MCF 10A (cell line): Measurements from ENCODE around the gene GORASP1. TPM values are rescaled to one million over a fixed set of nuclear protein-coding genes. Genes with fewer than 3 reads are reported as not detected.

Experiments used
- BruUV-seq: library from RNA; stranded (reverse); fragments of 400-500 nt; replicated peaks from 2 replicates; lab custom pipeline; 2021; lab: Mats Ljungman, UMichigan
- CTCF ChIA-PET: fragments of 300-600 bp; sonication (Branson Sonifier 250); formaldehyde crosslinking; extraction: SDS; loops from one replicate; lab custom pipeline; 2021; ENCODE audit warnings: antibody characterized with exemption, inconsistent platforms; lab: Yijun Ruan, JAX
- POLR2A ChIA-PET: fragments of 300-600, 350-650 bp; sonication (Branson Sonifier 250); formaldehyde crosslinking; extraction: SDS; loops from one replicate; lab custom pipeline; 2020; ENCODE audit warnings: antibody characterized with exemption, inconsistent platforms; lab: Yijun Ruan, JAX
- DNase-seq: peaks from one replicate; pipeline ENCODE4 v3.0.0-alpha.2; 2018; ENCODE audit not compliant: unreplicated experiment
- H3K27ac Mint-ChIP-seq: one replicate; pipeline ENCODE4 v1.8.0; 2022; ENCODE audit warnings: mild to moderate bottlenecking, low read depth, mixed read lengths; ENCODE audit not compliant: unreplicated experiment
- H3K27me3 Mint-ChIP-seq: one replicate; pipeline ENCODE4 v1.8.0; 2022; ENCODE audit warnings: mixed read lengths; ENCODE audit not compliant: insufficient read depth, unreplicated experiment
- H3K36me3 Mint-ChIP-seq: one replicate; pipeline ENCODE4 v1.8.0; 2022; ENCODE audit warnings: mild to moderate bottlenecking, moderate library complexity, mixed read lengths; ENCODE audit not compliant: insufficient read depth, unreplicated experiment
- H3K4me1 Mint-ChIP-seq: one replicate; pipeline ENCODE4 v1.8.0; 2022; ENCODE audit warnings: mixed read lengths; ENCODE audit not compliant: insufficient read depth, unreplicated experiment
- H3K4me3 Mint-ChIP-seq: one replicate; pipeline ENCODE4 v1.8.0; 2022; ENCODE audit warnings: mild to moderate bottlenecking, moderate library complexity, mixed read lengths; ENCODE audit not compliant: unreplicated experiment
- H3K9me3 Mint-ChIP-seq: one replicate; pipeline ENCODE4 v1.8.0; 2022; ENCODE audit warnings: mixed read lengths; ENCODE audit not compliant: unreplicated experiment
- intact Hi-C: fragments of 100-400 bp; cut with micrococcal nuclease; formaldehyde crosslinking; loops from 2 replicates; pipeline ENCODE4 v1.14.1; 2022
- total RNA-seq: library from RNA; stranded (reverse); gene quantifications from 2 replicates; pipeline ENCODE4 v1.2.3, GENCODE V29; 2022
- TF ChIP-seq, protein P1 (sequence below): fragments of 200-600 bp; IDR thresholded peaks from one replicate; pipeline ENCODE4 v1.8.0; 2022; ENCODE audit warnings: antibody characterized with exemption, mild to moderate bottlenecking; ENCODE audit not compliant: unreplicated experiment

The GORASP1 gene
- total RNA-seq, 1 experiment from 2014 or later = 34.4 TPM

GRCh38 chr3:39103791-39104552 is 3.5 kb downstream of the GORASP1 start:
- no TSS peak for BruUV-seq
- ChIA-PET CTCF (interaction anchor here (0.6 to 5.9 kb wide), 7 partner anchors 12 to 187 kb away, joined by 3 to 39 read pairs (median 4); no protein-coding TSS in a partner anchor), POLR2A (interaction anchor here (0.6 to 0.7 kb wide), 2 partner anchors 104 to 184 kb away, joined by 3 read pairs; no protein-coding TSS in a partner anchor)
- no peaks in the 10 kb centered on the region for H3K9me3 Mint-ChIP-seq
- H3K4me3 Mint-ChIP-seq = no peak overlapping the region
- peaks cover 37% of the 10 kb centered on the region for H3K4me1 Mint-ChIP-seq
- TF ChIP-seq, protein P1, sequence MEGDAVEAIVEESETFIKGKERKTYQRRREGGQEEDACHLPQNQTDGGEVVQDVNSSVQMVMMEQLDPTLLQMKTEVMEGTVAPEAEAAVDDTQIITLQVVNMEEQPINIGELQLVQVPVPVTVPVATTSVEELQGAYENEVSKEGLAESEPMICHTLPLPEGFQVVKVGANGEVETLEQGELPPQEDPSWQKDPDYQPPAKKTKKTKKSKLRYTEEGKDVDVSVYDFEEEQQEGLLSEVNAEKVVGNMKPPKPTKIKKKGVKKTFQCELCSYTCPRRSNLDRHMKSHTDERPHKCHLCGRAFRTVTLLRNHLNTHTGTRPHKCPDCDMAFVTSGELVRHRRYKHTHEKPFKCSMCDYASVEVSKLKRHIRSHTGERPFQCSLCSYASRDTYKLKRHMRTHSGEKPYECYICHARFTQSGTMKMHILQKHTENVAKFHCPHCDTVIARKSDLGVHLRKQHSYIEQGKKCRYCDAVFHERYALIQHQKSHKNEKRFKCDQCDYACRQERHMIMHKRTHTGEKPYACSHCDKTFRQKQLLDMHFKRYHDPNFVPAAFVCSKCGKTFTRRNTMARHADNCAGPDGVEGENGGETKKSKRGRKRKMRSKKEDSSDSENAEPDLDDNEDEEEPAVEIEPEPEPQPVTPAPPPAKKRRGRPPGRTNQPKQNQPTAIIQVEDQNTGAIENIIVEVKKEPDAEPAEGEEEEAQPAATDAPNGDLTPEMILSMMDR = no peak
- H3K36me3 Mint-ChIP-seq = peaks cover 4% of the 10 kb centered on the region
- DNase-seq = no peak
- intact Hi-C loops = no loop called here
- H3K27me3 Mint-ChIP-seq = no peaks in the 10 kb centered on the region
- no peak overlapping the region for H3K27ac Mint-ChIP-seq

DNA sequence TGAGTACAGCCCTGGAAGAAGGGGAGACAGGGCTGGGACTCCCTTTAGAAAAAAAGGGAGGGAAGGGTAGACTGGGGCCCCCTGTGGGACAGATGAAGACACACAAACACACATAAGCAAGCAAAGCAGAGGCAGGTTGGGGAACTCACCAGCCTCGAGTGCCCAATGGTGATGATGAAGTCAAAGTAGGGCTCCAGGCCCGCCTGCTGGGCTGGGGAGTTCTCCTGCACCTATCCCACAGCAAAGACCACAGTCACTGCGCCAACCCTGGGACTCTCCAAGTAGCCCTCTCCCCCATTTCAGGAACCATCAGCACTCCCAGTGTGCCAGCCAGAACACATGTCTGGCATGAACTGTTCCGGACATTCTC is 4.1 kb downstream of the GORASP1 start:
- Mint-ChIP-seq H3K27me3 (no peaks in the 10 kb centered on the region), H3K4me3 (no peak overlapping the region), H3K4me1 (peaks cover 36% of the 10 kb centered on the region), H3K9me3 (no peaks in the 10 kb centered on the region), H3K27ac (no peak overlapping the region), H3K36me3 (peaks cover 11% of the 10 kb centered on the region)
- DNase-seq = no peak
- CTCF ChIA-PET = interaction anchor here (2.2 kb wide), 1 partner anchor 185 kb away, joined by 9 read pairs; no protein-coding TSS in a partner anchor
- intact Hi-C loops = no loop called here
- POLR2A ChIA-PET = interaction anchor here (0.7 kb wide), 1 partner anchor 105 kb away, joined by 3 read pairs; no protein-coding TSS in a partner anchor
- no TSS peak for BruUV-seq
- TF ChIP-seq, protein P1 = no peak

DNA sequence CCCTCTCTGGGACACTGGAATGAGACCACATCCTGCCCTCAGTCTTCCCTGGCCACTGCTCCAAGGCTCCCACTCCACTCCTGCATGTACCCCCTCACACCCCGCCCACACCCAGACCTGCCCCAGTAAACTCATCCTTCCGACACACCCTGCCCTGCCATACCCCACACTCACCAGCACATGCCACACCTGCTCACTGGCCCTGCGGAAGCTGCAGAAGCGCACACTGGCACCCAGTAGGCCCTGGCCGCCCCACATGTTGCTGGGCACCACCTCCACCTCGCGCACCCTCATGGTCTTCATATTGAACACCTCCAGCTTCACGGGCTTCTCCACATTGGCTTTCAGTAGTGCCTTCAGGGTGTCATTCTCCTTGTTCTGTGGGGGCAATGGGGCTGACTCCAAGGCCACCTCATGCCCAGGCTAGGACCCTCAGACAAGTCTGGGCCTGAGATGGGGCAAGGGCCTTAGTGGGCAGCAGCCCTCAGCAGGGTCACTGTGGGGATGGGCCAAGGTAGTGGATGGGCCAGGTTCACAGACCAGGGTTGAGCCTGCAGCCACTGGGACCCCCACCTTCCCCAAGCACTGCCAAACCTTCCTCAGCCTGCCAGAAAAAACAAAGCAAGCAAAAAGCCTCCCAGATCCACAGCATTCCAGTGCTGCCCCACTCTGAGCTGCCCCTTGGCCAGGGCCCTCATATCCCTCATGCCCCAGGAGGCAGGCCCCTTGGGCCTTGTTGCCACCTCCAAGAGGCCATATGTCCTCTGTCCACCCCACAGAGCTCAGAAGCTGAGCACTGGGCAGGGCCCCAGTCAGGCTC is 4.7 kb downstream of the GORASP1 start:
- no peak for DNase-seq
- CTCF ChIA-PET = interaction anchor here (0.7 to 2.3 kb wide), 4 partner anchors 10 to 186 kb away, joined by 3 to 9 read pairs (median 5); no protein-coding TSS in a partner anchor

More for the DNA sequence above, 4.7 kb downstream of the GORASP1 start:
- POLR2A ChIA-PET = no interaction called here
- Mint-ChIP-seq H3K4me3 (no peak overlapping the region), H3K27me3 (no peaks in the 10 kb centered on the region), H3K4me1 (peaks cover 30% of the 10 kb centered on the region), H3K9me3 (no peaks in the 10 kb centered on the region), H3K27ac (no peak overlapping the region), H3K36me3 (peaks cover 17% of the 10 kb centered on the region)
- TF ChIP-seq, protein P1 = no peak
- BruUV-seq = no TSS peak
- intact Hi-C loops = no loop called here
